ENCODE measurements around the gene SPEG. TPM values are rescaled to one million over a fixed set of nuclear protein-coding genes. Genes with fewer than 3 reads are reported as not detected.

Gene SPEG
- total RNA-seq, 2 experiments from 2014 or later = 0.46 TPM; not detected in 1

GRCh38 chr2:219496247-219496824, 61.7 kb downstream of the SPEG start:
- H3K36me3 ChIP-seq (ENCODE audit: insufficient read depth, low read length) = no peaks in the 10 kb centered on the region
- DNase-seq (ENCODE audit: low spot score) = no peak
- POLR2A ChIA-PET = interaction anchor here (0.6 kb wide), 1 partner anchor 42 kb away, joined by 3 read pairs; no protein-coding TSS in a partner anchor
- H3K4me1 ChIP-seq (ENCODE audit: insufficient read depth, low read length, poor library complexity, severe bottlenecking) = peaks cover 23% of the 10 kb centered on the region
- no peak overlapping the region for H3K4me3 ChIP-seq (ENCODE audit: low read depth, low read length, poor library complexity, severe bottlenecking)
- H3K4me2 ChIP-seq (ENCODE audit: low read length) = no peak overlapping the region
- intact Hi-C loops (cut with micrococcal nuclease; ENCODE audit: unreplicated experiment) = no loop called here
- no peaks in the 10 kb centered on the region for H3K9me2 ChIP-seq (ENCODE audit: insufficient read depth, low read length)
- BruUV-seq (replicated peaks) = no TSS peak
- H2AFZ ChIP-seq (ENCODE audit: low read length) = no peak overlapping the region
- H3K27ac ChIP-seq (ENCODE audit: low read depth, low read length, poor library complexity, severe bottlenecking) = no peak overlapping the region
- CTCF ChIA-PET (ENCODE audit: unreplicated experiment) = interaction anchor here (0.5 to 1.3 kb wide), 5 partner anchors 18 to 68 kb away, joined by 3 to 23 read pairs (median 3); no protein-coding TSS in a partner anchor
- H3K79me2 ChIP-seq (ENCODE audit: insufficient read depth, low read depth, low read length) = no peaks in the 10 kb centered on the region
- no peaks in the 10 kb centered on the region for H3K9me3 ChIP-seq (ENCODE audit: low read length)
- no peaks in the 10 kb centered on the region for H4K20me1 ChIP-seq (ENCODE audit: insufficient read depth, low read length)
- TF ChIP-seq CTCF (conservative IDR thresholded peaks at IDR 0.05; ENCODE audit: low read length) (no peak), EZH2phosphoT487 (IDR thresholded peaks at IDR 0.05; ENCODE audit: borderline replicate concordance, low read depth, low read length) (no peak)

DNA sequence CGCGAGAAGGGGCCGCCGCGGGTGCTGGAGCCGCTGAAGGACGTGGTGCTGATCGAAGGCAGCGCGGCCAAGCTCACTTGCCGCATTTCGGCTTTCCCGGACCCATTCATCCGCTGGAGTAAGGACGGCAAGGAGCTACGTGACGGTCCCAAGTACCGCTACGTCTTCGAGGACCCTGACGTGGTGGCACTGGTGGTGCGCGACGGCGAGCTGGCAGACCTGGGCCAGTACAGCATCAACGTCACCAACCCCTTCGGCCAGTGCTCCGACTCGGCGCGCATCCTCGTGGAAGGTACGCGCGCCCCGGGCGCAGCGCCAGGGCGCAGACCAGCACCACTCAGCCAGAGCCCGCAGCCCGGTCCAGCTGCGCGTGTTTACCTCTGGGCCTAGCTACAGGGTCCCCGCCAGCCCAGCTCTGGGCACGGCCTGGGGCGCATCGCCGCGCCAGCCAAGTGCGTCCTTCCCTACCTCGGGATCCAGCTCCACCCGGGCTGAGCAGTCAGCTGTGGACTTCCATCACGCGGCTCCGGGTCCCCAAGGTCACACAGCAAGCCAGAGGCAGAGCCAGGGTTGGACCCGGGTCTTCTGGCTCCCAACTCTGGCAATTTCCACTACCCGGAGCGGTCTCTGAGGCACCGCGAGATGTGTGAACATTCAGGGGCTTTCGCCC, 62.3 kb downstream of the SPEG start:
- H3K36me3 ChIP-seq (ENCODE audit: insufficient read depth, low read length) = no peaks in the 10 kb centered on the region
- H3K79me2 ChIP-seq (ENCODE audit: insufficient read depth, low read depth, low read length) = no peaks in the 10 kb centered on the region
- H3K9me2 ChIP-seq (ENCODE audit: insufficient read depth, low read length) = no peaks in the 10 kb centered on the region
- CTCF ChIA-PET (ENCODE audit: unreplicated experiment) = interaction anchor here (0.5 to 1.1 kb wide), 2 partner anchors 19 to 33 kb away, joined by 3 read pairs; no protein-coding TSS in a partner anchor
- H3K4me3 ChIP-seq (ENCODE audit: low read depth, low read length, poor library complexity, severe bottlenecking) = no peak overlapping the region
- intact Hi-C loops (cut with micrococcal nuclease; ENCODE audit: unreplicated experiment) = no loop called here
- H3K9me3 ChIP-seq (ENCODE audit: low read length) = no peaks in the 10 kb centered on the region
- BruUV-seq (replicated peaks) = no TSS peak
- DNase-seq (ENCODE audit: low spot score) = no peak
- no peak overlapping the region for H3K27ac ChIP-seq (ENCODE audit: low read depth, low read length, poor library complexity, severe bottlenecking)
- H2AFZ ChIP-seq (ENCODE audit: low read length) = no peak overlapping the region
- H3K4me1 ChIP-seq (ENCODE audit: insufficient read depth, low read length, poor library complexity, severe bottlenecking) = peaks cover 23% of the 10 kb centered on the region
- POLR2A ChIA-PET = no interaction called here
- H3K4me2 ChIP-seq (ENCODE audit: low read length) = no peak overlapping the region
- TF ChIP-seq EZH2phosphoT487 (IDR thresholded peaks at IDR 0.05; ENCODE audit: borderline replicate concordance, low read depth, low read length) = no peak
- no peak for TF ChIP-seq CTCF (conservative IDR thresholded peaks at IDR 0.05; ENCODE audit: low read length)
- no peaks in the 10 kb centered on the region for H4K20me1 ChIP-seq (ENCODE audit: insufficient read depth, low read length)
